SK-N-SH (cell line): ENCODE data around the gene CYP2W1.

Experiments
- CTCF ChIP-seq: fragments of 200-600 bp; sonication (generic); IDR thresholded peaks from 2 replicates; pipeline ENCODE4 v1.6.1; 2017; ENCODE audit warnings: antibody characterized with exemption, mild to moderate bottlenecking, moderate library complexity
- EP300 ChIP-seq, 2 experiments: IDR thresholded peaks; 2 replicates each; pipeline versions ENCODE4 v1.4.0 to v1.6.1; 2012; ENCODE audit warnings: borderline replicate concordance in 1 of 2, low read depth in 1 of 2, low read length in 1 of 2
- EZH2phosphoT487 ChIP-seq: fragments of 200-600 bp; sonication (generic); IDR thresholded peaks from 2 replicates; pipeline ENCODE4 v1.6.1; 2017; ENCODE audit warnings: low read depth, mixed run types, mild to moderate bottlenecking, antibody characterized with exemption, moderate library complexity, borderline replicate concordance
- FOXJ3 ChIP-seq: sonication (generic); formaldehyde crosslinking; IDR thresholded peaks from 2 replicates; pipeline ENCODE4 v1.5.1; 2020; ENCODE audit warnings: mild to moderate bottlenecking, missing genetic modification reagents
- NRF1 ChIP-seq: IDR thresholded peaks from 2 replicates; pipeline ENCODE4 v1.6.1; 2012; ENCODE audit warnings: low read depth, mild to moderate bottlenecking, low read length
- RXRA ChIP-seq: IDR thresholded peaks from 2 replicates; pipeline ENCODE4 v1.4.0; 2012; ENCODE audit warnings: low read depth, mild to moderate bottlenecking, borderline replicate concordance
- USF1 ChIP-seq: IDR thresholded peaks from 2 replicates; pipeline ENCODE4 v1.4.0; 2012; ENCODE audit warnings: low read depth, borderline replicate concordance
- USF2 ChIP-seq: fragments of 150-350 bp; IDR thresholded peaks from 2 replicates; pipeline ENCODE4 v1.6.1; 2017; ENCODE audit warnings: antibody characterized with exemption, low read length, low read depth, borderline replicate concordance
- ZBTB33 ChIP-seq: IDR thresholded peaks from 2 replicates; pipeline ENCODE4 v1.4.0; 2012; ENCODE audit warnings: low read depth, borderline replicate concordance

GRCh38 chr7:1013581-1013980, 30.6 kb downstream of the CYP2W1 start:
- no peak for TF ChIP-seq CTCF
- no peak for TF ChIP-seq RXRA
- no peak for TF ChIP-seq EZH2phosphoT487
- TF ChIP-seq USF2 = no peak
- TF ChIP-seq USF1 = no peak
- TF ChIP-seq NRF1 = no peak
- TF ChIP-seq EP300 (IDR thresholded peaks at IDR 0.05; ENCODE audit: borderline replicate concordance in 1 of 2, low read depth in 1 of 2, low read length in 1 of 2) = no peak
- TF ChIP-seq FOXJ3 (CRISPR knock-in tag) = no peak
- no peak for TF ChIP-seq ZBTB33
